Measurements from ENCODE around the gene GNAZ. TPM values are rescaled to one million over a fixed set of nuclear protein-coding genes. Genes with fewer than 3 reads are reported as not detected.

Gene GNAZ
- total RNA-seq, result 3.0 and 4.3 TPM in 2 replicates

GRCh38 chr22:23070418-23071229 is at the start of gene GNAZ:
GNAZ (plus strand) TSS chr22:23070519; CDS start chr22:23095696, 25,177 bp downstream.

GRCh38 chr22:23144932-23145877 is 74.9 kb downstream of the GNAZ start, which contains the start of gene RAB36:
RAB36 (plus strand) TSS chr22:23145477; CDS start chr22:23146617, 1,140 bp downstream.

Small RNA genes lying within 50 kb of the gene (small RNA-seq; reads per million reads assigned to genes)
- gene RF00017, result not detected
- not detected for gene RF00066

Other genes starting within 250 kb of the GNAZ start
- not detected in 2 replicates for gene IGLL5, start 182.7 kb upstream of the GNAZ start, total RNA-seq
- gene RSPH14, start 71.5 kb downstream of the GNAZ start, total RNA-seq, result 0.22 TPM in 1 of 2 replicates, not detected in the other
- 5.6 and 7.5 TPM in 2 replicates for gene RAB36, start 75.0 kb downstream of the GNAZ start, total RNA-seq
- 31.0 and 35.2 TPM in 2 replicates for gene BCR, start 110.0 kb downstream of the GNAZ start, total RNA-seq

All from articular chondrocyte of knee joint (primary cell).